Trophoblast cell (in vitro differentiated cells and primary cell): ENCODE measurements around the gene MKI67.
A peak's percentile ranks its signal among the peaks of the same experiment; 100 is the strongest.

ENCODE experiments used
- DNase-seq, 2 donors: peaks; one replicate each; pipeline ENCODE4 v3.0.0-alpha.2; 2016
- H2AFZ ChIP-seq: 2 replicates; pipeline ENCODE4 v1.6.1; 2013; ENCODE audit warnings: low read length, moderate library complexity, mild to moderate bottlenecking; ENCODE audit not compliant: insufficient read depth, poor library complexity
- H2AK5ac ChIP-seq: 2 replicates; pipeline ENCODE4 v1.6.1; 2013; ENCODE audit warnings: mild to moderate bottlenecking, low read length
- H2BK120ac ChIP-seq: 2 replicates; pipeline ENCODE4 v1.6.1; 2013; ENCODE audit warnings: low read length, mild to moderate bottlenecking, moderate library complexity; ENCODE audit not compliant: insufficient read depth, poor library complexity
- H2BK12ac ChIP-seq: 2 replicates; pipeline ENCODE4 v1.6.1; 2013; ENCODE audit warnings: mild to moderate bottlenecking, low read length, moderate library complexity
- H2BK5ac ChIP-seq: 2 replicates; pipeline ENCODE4 v1.6.1; 2013; ENCODE audit warnings: low read length, low read depth, moderate library complexity, mild to moderate bottlenecking; ENCODE audit not compliant: poor library complexity
- H3K14ac ChIP-seq: 2 replicates; pipeline ENCODE4 v1.6.1; 2013; ENCODE audit warnings: mild to moderate bottlenecking, low read length
- H3K18ac ChIP-seq: 2 replicates; pipeline ENCODE4 v1.6.1; 2013; ENCODE audit warnings: mild to moderate bottlenecking, low read length
- H3K23ac ChIP-seq: 2 replicates; pipeline ENCODE4 v1.6.1; 2013; ENCODE audit warnings: low read length
- H3K27ac ChIP-seq: 2 replicates; pipeline ENCODE4 v1.5.1; 2013; ENCODE audit warnings: low read depth, mild to moderate bottlenecking, inconsistent platforms, low read length, moderate library complexity
- H3K27me3 ChIP-seq: 2 replicates; pipeline ENCODE4 v1.6.1; 2013; ENCODE audit warnings: inconsistent platforms, mild to moderate bottlenecking, low read length, moderate library complexity; ENCODE audit not compliant: insufficient read depth
- H3K36me3 ChIP-seq, 2 experiments: 1 replicate in 1 of 2; 2 replicates in 1 of 2; pipeline ENCODE4 v1.6.1; 2013; ENCODE audit warnings: low read length in 2 of 2, mild to moderate bottlenecking in 2 of 2, moderate library complexity in 1 of 2; ENCODE audit not compliant: insufficient read depth in 2 of 2, control insufficient read depth in 1 of 2
- H3K4ac ChIP-seq: 2 replicates; pipeline ENCODE4 v1.6.1; 2013; ENCODE audit warnings: low read depth, mild to moderate bottlenecking, low read length, moderate library complexity
- H3K4me1 ChIP-seq, 2 experiments: 1 replicate in 1 of 2; 2 replicates in 1 of 2; pipeline ENCODE4 v1.6.1; 2013; ENCODE audit warnings: low read length in 2 of 2, mild to moderate bottlenecking in 2 of 2, moderate library complexity in 1 of 2; ENCODE audit not compliant: insufficient read depth in 2 of 2, control insufficient read depth in 1 of 2
- H3K4me2 ChIP-seq: 2 replicates; pipeline ENCODE4 v1.6.1; 2013; ENCODE audit warnings: inconsistent platforms, mild to moderate bottlenecking, low read length, moderate library complexity
- H3K4me3 ChIP-seq: 2 replicates; pipeline ENCODE4 v1.5.1; 2013; ENCODE audit warnings: mild to moderate bottlenecking, low read depth, low read length, inconsistent platforms
- H3K79me1 ChIP-seq: one replicate; pipeline ENCODE4 v1.6.1; 2013; ENCODE audit warnings: low read length
- H3K79me2 ChIP-seq: 2 replicates; pipeline ENCODE4 v1.6.1; 2013; ENCODE audit warnings: low read length, mild to moderate bottlenecking; ENCODE audit not compliant: control insufficient read depth, insufficient read depth, poor library complexity
- H3K9ac ChIP-seq: 2 replicates; pipeline ENCODE4 v1.6.1; 2013; ENCODE audit warnings: mild to moderate bottlenecking, low read length
- H3K9me3 ChIP-seq: 2 replicates; pipeline ENCODE4 v1.6.1; 2013; ENCODE audit warnings: low read depth, mild to moderate bottlenecking, control low read depth, inconsistent platforms, low read length; ENCODE audit not compliant: insufficient read depth
- H4K12ac ChIP-seq: 2 replicates; pipeline ENCODE4 v1.6.1; 2013; ENCODE audit warnings: low read depth, mild to moderate bottlenecking, low read length, moderate library complexity
- H4K8ac ChIP-seq: 2 replicates; pipeline ENCODE4 v1.6.1; 2013; ENCODE audit warnings: low read depth, mild to moderate bottlenecking, low read length, moderate library complexity
- H4K91ac ChIP-seq: one replicate; pipeline ENCODE4 v1.6.1; 2013; ENCODE audit warnings: low read depth, mild to moderate bottlenecking, low read length, moderate library complexity
- WGBS: extraction: QIAGEN DNeasy Blood & Tissue Kit; methylation state at CpG from one replicate; pipeline ENCODE4 v1.1.7; 2013; ENCODE audit warnings: missing lambda C conversion rate; ENCODE audit not compliant: insufficient read length, insufficient coverage; ENCODE audit errors: extremely low coverage; 5-methylcytosine and 5-hydroxymethylcytosine counted together

MKI67 gene

GRCh38 chr10:128150561-128150960 lies 24.3 kb upstream of the MKI67 start:
- peaks cover 2 to 8% of the 10 kb centered on the region in 2 experiments for H3K4me1 ChIP-seq
- no peak overlapping the region for H4K8ac ChIP-seq
- no peaks in the 10 kb centered on the region for H3K27me3 ChIP-seq
- no peak overlapping the region for H3K23ac ChIP-seq
- peak overlapping the region; percentile 96 for H3K4me2 ChIP-seq
- no peak overlapping the region for H2BK12ac ChIP-seq
- H3K27ac ChIP-seq: no peak overlapping the region
- H3K4ac ChIP-seq: no peak overlapping the region
- H3K79me2 ChIP-seq: no peaks in the 10 kb centered on the region
- no peak overlapping the region for H4K12ac ChIP-seq
- peaks cover 3% of the 10 kb centered on the region for H3K9me3 ChIP-seq
- no peaks in the 10 kb centered on the region for H3K79me1 ChIP-seq
- no peaks in the 10 kb centered on the region for H3K36me3 ChIP-seq
- H2AK5ac ChIP-seq: no peak overlapping the region
- no peak overlapping the region for H3K14ac ChIP-seq
- no peak overlapping the region for H3K4me3 ChIP-seq
- no peak for DNase-seq
- no peak overlapping the region for H2AFZ ChIP-seq
- H4K91ac ChIP-seq: no peak overlapping the region
- H2BK120ac ChIP-seq: no peak overlapping the region
- no CpG with 5 or more reads among the region's 20 CpGs for WGBS
- no peak overlapping the region for H3K18ac ChIP-seq
- H3K9ac ChIP-seq: no peak overlapping the region
- H2BK5ac ChIP-seq: no peak overlapping the region

- H3K9me3 ChIP-seq: peaks cover 3% of the 10 kb centered on the region
- H4K12ac ChIP-seq: no peak overlapping the region
- peak; percentile 59 to 80 for DNase-seq
- H3K36me3 ChIP-seq: no peaks in the 10 kb centered on the region
- H3K4me3 ChIP-seq: peak overlapping the region; percentile 70
- no peak overlapping the region for H4K91ac ChIP-seq
- H3K79me2 ChIP-seq: no peaks in the 10 kb centered on the region
- no peak overlapping the region for H2BK5ac ChIP-seq
- H2AFZ ChIP-seq: peak overlapping the region; percentile 46
- no peak overlapping the region for H3K9ac ChIP-seq
- no peak overlapping the region for H3K4ac ChIP-seq
- H3K14ac ChIP-seq: no peak overlapping the region
- H3K23ac ChIP-seq: no peak overlapping the region
- no peak overlapping the region for H3K27ac ChIP-seq
- H4K8ac ChIP-seq: peak overlapping the region; percentile 3
- H2BK120ac ChIP-seq: no peak overlapping the region
- no peak overlapping the region for H3K18ac ChIP-seq
- H3K27me3 ChIP-seq: no peaks in the 10 kb centered on the region
- H3K79me1 ChIP-seq: no peaks in the 10 kb centered on the region
- H3K4me1 ChIP-seq: peaks cover 2 to 8% of the 10 kb centered on the region in 2 experiments
- H3K4me2 ChIP-seq: peak overlapping the region; percentile 96
- H2AK5ac ChIP-seq: no peak overlapping the region
- H2BK12ac ChIP-seq: no peak overlapping the region
- WGBS: no CpG with 5 or more reads among the region's 53 CpGs
Observed at GRCh38 chr10:128150045-128150493, 23.8 kb upstream of the MKI67 start.

- Histone ChIP-seq H3K9ac (no peak overlapping the region), H4K8ac (peak overlapping the region; percentile 35)
Observed at GRCh38 chr10:128149267-128150014, 23.2 kb upstream of the MKI67 start.

DNA sequence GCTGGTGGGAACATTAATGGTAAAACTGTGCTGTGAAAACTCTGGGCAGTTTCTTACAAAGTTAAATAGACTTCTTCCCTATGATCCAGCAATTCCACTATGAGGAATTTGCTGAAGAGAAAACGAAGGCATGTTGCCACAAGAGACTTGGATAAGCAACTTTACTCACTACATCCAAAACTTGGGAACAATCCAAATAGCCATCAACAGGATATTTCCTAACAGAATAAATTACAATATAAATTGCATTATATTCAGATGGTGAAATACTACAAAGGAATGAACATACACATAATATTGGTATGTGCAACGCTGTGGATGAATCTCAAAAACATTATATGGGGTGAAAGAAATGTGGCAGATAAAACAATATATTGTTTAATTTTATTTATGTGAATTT lies 21.4 kb upstream of the MKI67 start:
- Histone ChIP-seq H3K79me2 (no peaks in the 10 kb centered on the region), H3K14ac (no peak overlapping the region), H2BK12ac (no peak overlapping the region), H3K79me1 (no peaks in the 10 kb centered on the region), H3K4me1 (peaks cover 0 to 3% of the 10 kb centered on the region in 2 experiments), H3K4me3 (no peak overlapping the region), H4K12ac (no peak overlapping the region), H4K8ac (no peak overlapping the region), H2BK120ac (no peak overlapping the region), H2AK5ac (no peak overlapping the region), H3K18ac (no peak overlapping the region), H4K91ac (no peak overlapping the region), H2BK5ac (no peak overlapping the region), H3K23ac (no peak overlapping the region), H3K9ac (no peak overlapping the region), H3K4ac (no peak overlapping the region), H2AFZ (no peak overlapping the region), H3K9me3 (no peaks in the 10 kb centered on the region), H3K4me2 (no peak overlapping the region), H3K27me3 (no peaks in the 10 kb centered on the region), H3K27ac (no peak overlapping the region), H3K36me3 (no peaks in the 10 kb centered on the region)
- no peak for DNase-seq
- no CpG with 5 or more reads among the region's 2 CpGs for WGBS

More at GRCh38 chr10:128149267-128150014, 23.2 kb upstream of the MKI67 start:
- Histone ChIP-seq H2AFZ (no peak overlapping the region), H3K4ac (no peak overlapping the region), H2BK120ac (no peak overlapping the region), H4K12ac (no peak overlapping the region), H3K23ac (no peak overlapping the region), H3K4me1 (peaks cover 2 to 8% of the 10 kb centered on the region in 2 experiments), H2AK5ac (no peak overlapping the region), H3K27ac (no peak overlapping the region), H3K4me2 (peak overlapping the region; percentile 56), H3K79me1 (no peaks in the 10 kb centered on the region), H3K14ac (no peak overlapping the region), H4K91ac (no peak overlapping the region), H3K27me3 (no peaks in the 10 kb centered on the region), H2BK5ac (no peak overlapping the region), H3K9me3 (peaks cover 3% of the 10 kb centered on the region), H3K4me3 (no peak overlapping the region), H3K36me3 (no peaks in the 10 kb centered on the region), H3K18ac (no peak overlapping the region), H2BK12ac (no peak overlapping the region), H3K79me2 (no peaks in the 10 kb centered on the region)
- WGBS: no CpG with 5 or more reads among the region's 61 CpGs
- no peak for DNase-seq
